ENCODE results near the gene WDR31. TPM values are rescaled to one million over a fixed set of nuclear protein-coding genes. Genes with fewer than 3 reads are reported as not detected.

The WDR31 gene
- polyA plus RNA-seq, 1 donor (not counting 4 experiments of a cell fraction or from before 2014, with no cell fraction given), result 0.94 TPM

DNA sequence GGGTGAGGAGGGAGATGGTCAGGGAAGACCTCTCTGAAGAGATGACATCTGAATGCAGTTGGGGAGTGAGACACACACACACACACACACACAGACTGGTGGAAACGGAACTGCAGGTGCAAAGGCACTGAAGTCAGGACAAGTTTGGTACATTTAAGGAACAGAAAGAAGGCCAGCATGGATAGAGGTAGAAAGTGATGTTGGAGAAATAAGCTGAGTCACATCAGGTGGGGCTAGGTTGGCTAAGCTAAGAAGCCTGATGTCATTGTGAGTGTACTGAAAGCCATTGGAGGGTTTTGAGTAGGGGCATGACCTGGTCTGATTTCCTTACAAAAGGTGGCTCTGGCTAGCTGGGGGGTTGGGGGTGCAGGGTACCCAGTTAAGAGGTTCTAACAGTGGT lies 12.3 kb upstream of the WDR31 start:
- FAIRE-seq (no peak), DNase-seq (ENCODE audit: low read depth, low spot score) (no peak)
- H3K27me3 ChIP-seq (ENCODE audit: control insufficient read depth, extremely low read depth, insufficient read depth, low read length), result peaks cover 28% of the 10 kb centered on the region
- no peaks in the 10 kb centered on the region for H3K36me3 ChIP-seq (ENCODE audit: control insufficient read depth in 2 of 2, extremely low read depth in 1 of 2, insufficient read depth in 2 of 2, low read length in 2 of 2)
- no peak overlapping the region for H3K27ac ChIP-seq (ENCODE audit: control insufficient read depth, insufficient read depth, low read length)
- TF ChIP-seq, protein P1, sequence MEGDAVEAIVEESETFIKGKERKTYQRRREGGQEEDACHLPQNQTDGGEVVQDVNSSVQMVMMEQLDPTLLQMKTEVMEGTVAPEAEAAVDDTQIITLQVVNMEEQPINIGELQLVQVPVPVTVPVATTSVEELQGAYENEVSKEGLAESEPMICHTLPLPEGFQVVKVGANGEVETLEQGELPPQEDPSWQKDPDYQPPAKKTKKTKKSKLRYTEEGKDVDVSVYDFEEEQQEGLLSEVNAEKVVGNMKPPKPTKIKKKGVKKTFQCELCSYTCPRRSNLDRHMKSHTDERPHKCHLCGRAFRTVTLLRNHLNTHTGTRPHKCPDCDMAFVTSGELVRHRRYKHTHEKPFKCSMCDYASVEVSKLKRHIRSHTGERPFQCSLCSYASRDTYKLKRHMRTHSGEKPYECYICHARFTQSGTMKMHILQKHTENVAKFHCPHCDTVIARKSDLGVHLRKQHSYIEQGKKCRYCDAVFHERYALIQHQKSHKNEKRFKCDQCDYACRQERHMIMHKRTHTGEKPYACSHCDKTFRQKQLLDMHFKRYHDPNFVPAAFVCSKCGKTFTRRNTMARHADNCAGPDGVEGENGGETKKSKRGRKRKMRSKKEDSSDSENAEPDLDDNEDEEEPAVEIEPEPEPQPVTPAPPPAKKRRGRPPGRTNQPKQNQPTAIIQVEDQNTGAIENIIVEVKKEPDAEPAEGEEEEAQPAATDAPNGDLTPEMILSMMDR (optimal IDR thresholded peaks at IDR 0.05 in 1 of 3, IDR thresholded peaks at IDR 0.05 in 1 of 3, conservative IDR thresholded peaks at IDR 0.05 in 1 of 3; ENCODE audit: extremely low read depth in 1 of 3, insufficient read depth in 2 of 3, low read length in 3 of 3), result no peak
- TF ChIP-seq EZH2 (IDR thresholded peaks at IDR 0.05; ENCODE audit: low read length), result no peak
- no peaks in the 10 kb centered on the region for H3K79me2 ChIP-seq (ENCODE audit: control insufficient read depth, insufficient read depth, low read length)
- dilution Hi-C loops (cut with MboI; ENCODE audit: extremely low pct_ligation_motif_present, low sequenced_read_pairs), result no loop called here
- H3K4me2 ChIP-seq (ENCODE audit: control insufficient read depth, extremely low read depth, insufficient read depth, low read depth, low read length), result no peak overlapping the region
- H4K20me1 ChIP-seq (ENCODE audit: control insufficient read depth, extremely low read depth, insufficient read depth, low read length), result no peaks in the 10 kb centered on the region
- H3K9me3 ChIP-seq (ENCODE audit: control insufficient read depth, low read depth, low read length), result no peaks in the 10 kb centered on the region
- peaks cover 9% of the 10 kb centered on the region for H3K4me1 ChIP-seq (ENCODE audit: control insufficient read depth, extremely low read depth, insufficient read depth, low read length)
- H3K4me3 ChIP-seq (ENCODE audit: control insufficient read depth in 2 of 3, extremely low read depth in 1 of 3, insufficient read depth in 2 of 3, low read depth in 1 of 3, low read length in 3 of 3), result no peak overlapping the region
- no peak overlapping the region for H2AFZ ChIP-seq (ENCODE audit: control insufficient read depth, low read length)
- no peak overlapping the region for H3K9ac ChIP-seq (ENCODE audit: control insufficient read depth, extremely low read depth, insufficient read depth, low read length)
- H3K9me1 ChIP-seq (ENCODE audit: control insufficient read depth, extremely low read depth, insufficient read depth, low read length), result no peaks in the 10 kb centered on the region

DNA sequence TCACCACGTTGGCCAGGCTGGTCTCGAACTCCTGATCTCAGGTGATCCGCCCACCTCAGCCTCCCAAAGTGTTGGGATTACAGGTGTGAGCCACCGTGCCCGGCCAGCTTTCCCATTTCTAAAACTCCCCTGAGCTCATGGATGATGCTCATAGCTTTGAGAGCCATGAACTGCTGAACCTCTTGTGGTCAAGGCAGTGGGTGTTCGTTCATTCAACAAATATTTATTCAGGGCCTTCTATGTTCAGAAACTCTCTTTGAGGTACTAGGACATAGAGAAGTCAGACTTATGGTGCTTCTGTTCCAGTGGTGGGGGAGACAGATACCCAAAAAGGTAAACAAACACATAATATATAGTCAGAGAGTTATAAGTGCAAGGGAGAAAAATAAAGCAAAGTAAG lies 11.9 kb upstream of the WDR31 start:
- H3K79me2 ChIP-seq (ENCODE audit: control insufficient read depth, insufficient read depth, low read length), result no peaks in the 10 kb centered on the region
- no peak overlapping the region for H2AFZ ChIP-seq (ENCODE audit: control insufficient read depth, low read length)
- H3K9ac ChIP-seq (ENCODE audit: control insufficient read depth, extremely low read depth, insufficient read depth, low read length), result no peak overlapping the region
- no peak overlapping the region for H3K4me3 ChIP-seq (ENCODE audit: control insufficient read depth in 2 of 3, extremely low read depth in 1 of 3, insufficient read depth in 2 of 3, low read depth in 1 of 3, low read length in 3 of 3)
- H3K9me3 ChIP-seq (ENCODE audit: control insufficient read depth, low read depth, low read length), result no peaks in the 10 kb centered on the region
- peaks cover 9% of the 10 kb centered on the region for H3K4me1 ChIP-seq (ENCODE audit: control insufficient read depth, extremely low read depth, insufficient read depth, low read length)
- dilution Hi-C loops (cut with MboI; ENCODE audit: extremely low pct_ligation_motif_present, low sequenced_read_pairs), result no loop called here
- no peaks in the 10 kb centered on the region for H3K9me1 ChIP-seq (ENCODE audit: control insufficient read depth, extremely low read depth, insufficient read depth, low read length)
- H3K4me2 ChIP-seq (ENCODE audit: control insufficient read depth, extremely low read depth, insufficient read depth, low read depth, low read length), result no peak overlapping the region
- H3K27me3 ChIP-seq (ENCODE audit: control insufficient read depth, extremely low read depth, insufficient read depth, low read length), result peaks cover 31% of the 10 kb centered on the region
- no peaks in the 10 kb centered on the region for H3K36me3 ChIP-seq (ENCODE audit: control insufficient read depth in 2 of 2, extremely low read depth in 1 of 2, insufficient read depth in 2 of 2, low read length in 2 of 2)
- no peaks in the 10 kb centered on the region for H4K20me1 ChIP-seq (ENCODE audit: control insufficient read depth, extremely low read depth, insufficient read depth, low read length)
- no peak for DNase-seq (ENCODE audit: low read depth, low spot score)
- H3K27ac ChIP-seq (ENCODE audit: control insufficient read depth, insufficient read depth, low read length), result no peak overlapping the region
- no peak for FAIRE-seq
- no peak for TF ChIP-seq EZH2 (IDR thresholded peaks at IDR 0.05; ENCODE audit: low read length)
- TF ChIP-seq, protein P1 (optimal IDR thresholded peaks at IDR 0.05 in 1 of 3, IDR thresholded peaks at IDR 0.05 in 1 of 3, conservative IDR thresholded peaks at IDR 0.05 in 1 of 3; ENCODE audit: extremely low read depth in 1 of 3, insufficient read depth in 2 of 3, low read length in 3 of 3), result no peak

Measured in keratinocyte (primary cell).